Measurements from ENCODE around the gene STPG1. TPM values are rescaled to one million over a fixed set of nuclear protein-coding genes. Genes with fewer than 3 reads are reported as not detected.

Gene STPG1
- total and polyA plus RNA-seq, 2 of the 13 experiments (the other 11 are each of a cell fraction or from before 2014, with no cell fraction given), result 3.4 to 4.3 TPM

DNA sequence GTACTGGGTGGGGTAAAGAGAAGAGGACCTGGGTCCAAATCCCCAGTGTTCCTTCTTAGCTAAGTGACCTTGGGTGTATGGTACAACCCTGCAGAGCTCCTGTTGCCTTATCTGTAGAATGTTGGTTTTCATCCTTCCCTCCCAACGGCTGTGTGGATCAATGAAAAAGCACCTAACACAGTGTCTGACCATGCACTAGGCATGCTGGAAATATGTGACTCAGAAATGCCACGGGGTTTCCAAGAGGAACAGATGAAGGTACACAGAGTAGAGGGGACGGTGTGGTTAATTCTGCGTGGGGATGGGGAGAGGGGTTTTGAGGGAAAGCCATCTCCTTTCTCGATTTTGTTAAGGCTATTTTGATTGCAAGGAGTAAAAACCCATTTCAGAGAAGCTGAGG, 10.6 kb upstream of the STPG1 start (continued):
- TF ChIP-seq, protein P1, sequence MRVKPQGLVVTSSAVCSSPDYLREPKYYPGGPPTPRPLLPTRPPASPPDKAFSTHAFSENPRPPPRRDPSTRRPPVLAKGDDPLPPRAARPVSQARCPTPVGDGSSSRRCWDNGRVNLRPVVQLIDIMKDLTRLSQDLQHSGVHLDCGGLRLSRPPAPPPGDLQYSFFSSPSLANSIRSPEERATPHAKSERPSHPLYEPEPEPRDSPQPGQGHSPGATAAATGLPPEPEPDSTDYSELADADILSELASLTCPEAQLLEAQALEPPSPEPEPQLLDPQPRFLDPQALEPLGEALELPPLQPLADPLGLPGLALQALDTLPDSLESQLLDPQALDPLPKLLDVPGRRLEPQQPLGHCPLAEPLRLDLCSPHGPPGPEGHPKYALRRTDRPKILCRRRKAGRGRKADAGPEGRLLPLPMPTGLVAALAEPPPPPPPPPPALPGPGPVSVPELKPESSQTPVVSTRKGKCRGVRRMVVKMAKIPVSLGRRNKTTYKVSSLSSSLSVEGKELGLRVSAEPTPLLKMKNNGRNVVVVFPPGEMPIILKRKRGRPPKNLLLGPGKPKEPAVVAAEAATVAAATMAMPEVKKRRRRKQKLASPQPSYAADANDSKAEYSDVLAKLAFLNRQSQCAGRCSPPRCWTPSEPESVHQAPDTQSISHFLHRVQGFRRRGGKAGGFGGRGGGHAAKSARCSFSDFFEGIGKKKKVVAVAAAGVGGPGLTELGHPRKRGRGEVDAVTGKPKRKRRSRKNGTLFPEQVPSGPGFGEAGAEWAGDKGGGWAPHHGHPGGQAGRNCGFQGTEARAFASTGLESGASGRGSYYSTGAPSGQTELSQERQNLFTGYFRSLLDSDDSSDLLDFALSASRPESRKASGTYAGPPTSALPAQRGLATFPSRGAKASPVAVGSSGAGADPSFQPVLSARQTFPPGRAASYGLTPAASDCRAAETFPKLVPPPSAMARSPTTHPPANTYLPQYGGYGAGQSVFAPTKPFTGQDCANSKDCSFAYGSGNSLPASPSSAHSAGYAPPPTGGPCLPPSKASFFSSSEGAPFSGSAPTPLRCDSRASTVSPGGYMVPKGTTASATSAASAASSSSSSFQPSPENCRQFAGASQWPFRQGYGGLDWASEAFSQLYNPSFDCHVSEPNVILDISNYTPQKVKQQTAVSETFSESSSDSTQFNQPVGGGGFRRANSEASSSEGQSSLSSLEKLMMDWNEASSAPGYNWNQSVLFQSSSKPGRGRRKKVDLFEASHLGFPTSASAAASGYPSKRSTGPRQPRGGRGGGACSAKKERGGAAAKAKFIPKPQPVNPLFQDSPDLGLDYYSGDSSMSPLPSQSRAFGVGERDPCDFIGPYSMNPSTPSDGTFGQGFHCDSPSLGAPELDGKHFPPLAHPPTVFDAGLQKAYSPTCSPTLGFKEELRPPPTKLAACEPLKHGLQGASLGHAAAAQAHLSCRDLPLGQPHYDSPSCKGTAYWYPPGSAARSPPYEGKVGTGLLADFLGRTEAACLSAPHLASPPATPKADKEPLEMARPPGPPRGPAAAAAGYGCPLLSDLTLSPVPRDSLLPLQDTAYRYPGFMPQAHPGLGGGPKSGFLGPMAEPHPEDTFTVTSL (CRISPR knock-in tag; IDR thresholded peaks at IDR 0.05; ENCODE audit: borderline replicate concordance), result no peak
- TF ChIP-seq FOXK1 (CRISPR knock-in tag; IDR thresholded peaks at IDR 0.05; ENCODE audit: borderline replicate concordance, low read depth) (no peak), ZNF773 (CRISPR knock-in tag; IDR thresholded peaks at IDR 0.05; ENCODE audit: borderline replicate concordance) (no peak), KDM3A (CRISPR knock-in tag; IDR thresholded peaks at IDR 0.05; ENCODE audit: low read depth) (no peak), ZNF83 (CRISPR knock-in tag; IDR thresholded peaks at IDR 0.05; ENCODE audit: borderline replicate concordance) (no peak), ZNF615 (CRISPR knock-in tag; IDR thresholded peaks at IDR 0.05; ENCODE audit: borderline replicate concordance) (no peak)
- TF ChIP-seq, protein P2, sequence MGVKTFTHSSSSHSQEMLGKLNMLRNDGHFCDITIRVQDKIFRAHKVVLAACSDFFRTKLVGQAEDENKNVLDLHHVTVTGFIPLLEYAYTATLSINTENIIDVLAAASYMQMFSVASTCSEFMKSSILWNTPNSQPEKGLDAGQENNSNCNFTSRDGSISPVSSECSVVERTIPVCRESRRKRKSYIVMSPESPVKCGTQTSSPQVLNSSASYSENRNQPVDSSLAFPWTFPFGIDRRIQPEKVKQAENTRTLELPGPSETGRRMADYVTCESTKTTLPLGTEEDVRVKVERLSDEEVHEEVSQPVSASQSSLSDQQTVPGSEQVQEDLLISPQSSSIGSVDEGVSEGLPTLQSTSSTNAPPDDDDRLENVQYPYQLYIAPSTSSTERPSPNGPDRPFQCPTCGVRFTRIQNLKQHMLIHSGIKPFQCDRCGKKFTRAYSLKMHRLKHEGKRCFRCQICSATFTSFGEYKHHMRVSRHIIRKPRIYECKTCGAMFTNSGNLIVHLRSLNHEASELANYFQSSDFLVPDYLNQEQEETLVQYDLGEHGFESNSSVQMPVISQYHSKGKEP (CRISPR knock-in tag; IDR thresholded peaks at IDR 0.05), result no peak
- TF ChIP-seq, protein P3, sequence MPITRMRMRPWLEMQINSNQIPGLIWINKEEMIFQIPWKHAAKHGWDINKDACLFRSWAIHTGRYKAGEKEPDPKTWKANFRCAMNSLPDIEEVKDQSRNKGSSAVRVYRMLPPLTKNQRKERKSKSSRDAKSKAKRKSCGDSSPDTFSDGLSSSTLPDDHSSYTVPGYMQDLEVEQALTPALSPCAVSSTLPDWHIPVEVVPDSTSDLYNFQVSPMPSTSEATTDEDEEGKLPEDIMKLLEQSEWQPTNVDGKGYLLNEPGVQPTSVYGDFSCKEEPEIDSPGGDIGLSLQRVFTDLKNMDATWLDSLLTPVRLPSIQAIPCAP (CRISPR knock-in tag; IDR thresholded peaks at IDR 0.05; ENCODE audit: low read depth), result no peak

Data from HepG2 (cell line).